ENCODE measurements around the gene ABLIM1.

DNA sequence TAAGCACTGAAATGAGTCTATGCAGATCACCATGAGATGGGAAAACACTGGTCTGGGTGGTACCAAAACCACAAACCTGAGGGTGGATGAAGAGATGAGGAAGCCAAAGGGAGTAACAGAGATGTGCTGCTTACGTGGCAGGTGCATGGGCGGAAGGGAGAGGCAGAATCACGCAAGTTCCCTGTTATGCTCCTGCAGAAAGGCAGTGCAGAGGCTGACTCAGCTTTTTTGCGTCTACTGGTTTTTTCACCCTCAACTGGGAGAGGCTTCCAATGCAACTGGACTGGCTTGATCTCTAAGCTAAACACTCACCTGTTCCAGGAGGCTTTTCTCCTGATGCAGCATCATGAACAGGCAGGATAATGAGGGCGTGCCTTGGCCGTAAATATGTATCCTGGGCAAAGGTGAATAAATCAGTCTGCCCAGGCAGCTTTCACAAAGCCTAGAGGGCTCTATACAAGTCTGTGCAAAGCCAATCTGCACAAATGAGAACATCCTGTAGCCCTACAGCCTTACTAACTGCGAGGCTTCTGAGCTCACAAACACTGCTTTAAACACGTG is 158.4 kb downstream of the ABLIM1 start:
- TF ChIP-seq ZNF384 (IDR thresholded peaks at IDR 0.05) (no peak), SP1 (IDR thresholded peaks at IDR 0.05) (no peak), BHLHE40 (IDR thresholded peaks at IDR 0.05; ENCODE audit: borderline replicate concordance) (no peak), ARNT (IDR thresholded peaks at IDR 0.05) (no peak), FOXA1 (IDR thresholded peaks at IDR 0.05) (no peak), TARDBP (IDR thresholded peaks at IDR 0.05) (no peak), LEF1 (IDR thresholded peaks at IDR 0.05; ENCODE audit: borderline replicate concordance) (no peak), SUZ12 (IDR thresholded peaks at IDR 0.05) (no peak), ELF4 (IDR thresholded peaks at IDR 0.05) (no peak), FOXK2 (IDR thresholded peaks at IDR 0.05) (no peak), FOXM1 (IDR thresholded peaks at IDR 0.05; ENCODE audit: borderline replicate concordance) (no peak), NFRKB (IDR thresholded peaks at IDR 0.05) (no peak), PKNOX1 (IDR thresholded peaks at IDR 0.05) (no peak), HDGF (IDR thresholded peaks at IDR 0.05; ENCODE audit: borderline replicate concordance) (no peak)

Measured in HEK293T (cell line).